H1 (cell line): ENCODE results near the gene CD34. TPM values are rescaled to one million over a fixed set of nuclear protein-coding genes. Genes with fewer than 3 reads are reported as not detected.

Experiments used
- CTCF ChIA-PET: fragments of 300-600 bp; sonication (Branson Sonifier 250); formaldehyde crosslinking; loops from one replicate; lab custom pipeline; 2021; ENCODE audit not compliant: partially characterized antibody; lab: Charles Lee
- POLR2A ChIA-PET: fragments of 300-600 bp; sonication (Branson Sonifier 250); formaldehyde crosslinking; loops from one replicate; lab custom pipeline; 2021; ENCODE audit warnings: inconsistent platforms; ENCODE audit not compliant: partially characterized antibody; lab: Charles Lee
- DNase-seq, 2 experiments: peaks; one replicate each; pipeline versions ENCODE4 v3.0.0 to v3.0.0-alpha.2; 2010 to 2022; ENCODE audit warnings: low spot score in 2 of 2, low read depth in 1 of 2, mixed read lengths in 1 of 2
- FAIRE-seq: peaks from 2 replicates; lab custom pipeline; 2011; peaks lifted over from hg19 to GRCh38; lab: Jason Lieb, UNC
- H2AFZ ChIP-seq: 2 replicates; pipeline ENCODE4 v1.8.1; 2012; ENCODE audit warnings: low read length, inconsistent platforms
- H2AK5ac ChIP-seq: 2 replicates; pipeline ENCODE4 v1.6.1; 2013; ENCODE audit warnings: low read depth, low read length
- H2BK120ac ChIP-seq: replicated peaks from 2 replicates; pipeline ENCODE3; 2013; ENCODE audit warnings: low read depth, low read length, inconsistent platforms
- H2BK12ac ChIP-seq: 2 replicates; pipeline ENCODE4 v1.6.1; 2013; ENCODE audit warnings: low read depth, low read length
- H2BK15ac ChIP-seq: 2 replicates; pipeline ENCODE4 v1.6.1; 2013; ENCODE audit warnings: low read length
- H2BK20ac ChIP-seq: 2 replicates; pipeline ENCODE4 v1.6.1; 2013; ENCODE audit warnings: low read length
- H2BK5ac ChIP-seq: 2 replicates; pipeline ENCODE4 v1.6.1; 2013; ENCODE audit warnings: low read depth, low read length
- H3K14ac ChIP-seq: 2 replicates; pipeline ENCODE4 v1.6.1; 2013; ENCODE audit warnings: inconsistent platforms; ENCODE audit not compliant: insufficient read length
- H3K18ac ChIP-seq: 2 replicates; pipeline ENCODE4 v1.6.1; 2013; ENCODE audit warnings: low read length; ENCODE audit errors: extremely low read depth
- H3K23ac ChIP-seq: 2 replicates; pipeline ENCODE4 v1.6.1; 2013; ENCODE audit warnings: inconsistent platforms; ENCODE audit not compliant: insufficient read length
- H3K23me2 ChIP-seq: 2 replicates; pipeline ENCODE4 v1.6.1; 2013; ENCODE audit warnings: low read depth, low read length
- H3K27ac ChIP-seq: 2 replicates; pipeline ENCODE4 v1.6.1; 2011; ENCODE audit warnings: low read depth, low read length, inconsistent platforms
- H3K27me3 ChIP-seq, 4 experiments: replicated peaks in 1 of 4; 1 replicate in 1 of 4; 2 replicates in 3 of 4; pipeline versions ENCODE4 v1.6.1 to v1.8.1; 2011 to 2013; ENCODE audit warnings: low read length in 3 of 4, mild to moderate bottlenecking in 3 of 4, inconsistent platforms in 2 of 4, mixed read lengths in 2 of 4, moderate library complexity in 1 of 4; ENCODE audit not compliant: control insufficient read depth in 3 of 4, insufficient read depth in 3 of 4; ENCODE audit errors: extremely low read depth in 1 of 4
- H3K36me3 ChIP-seq, 4 experiments: 2 replicates each; pipeline versions ENCODE4 v1.6.1 to v1.8.1; 2011 to 2013; ENCODE audit warnings: mild to moderate bottlenecking in 4 of 4, low read length in 3 of 4, moderate library complexity in 2 of 4, control low read depth in 1 of 4, inconsistent platforms in 1 of 4; ENCODE audit not compliant: insufficient read depth in 4 of 4, control insufficient read depth in 2 of 4
- H3K4ac ChIP-seq: replicated peaks from 2 replicates; pipeline ENCODE3; 2013; ENCODE audit warnings: low read length, low read depth, mixed read lengths, inconsistent platforms; ENCODE audit not compliant: insufficient read length
- H3K4me1 ChIP-seq, 4 experiments: replicated peaks in 1 of 4; 1 replicate in 1 of 4; 2 replicates in 3 of 4; pipeline versions ENCODE4 v1.6.1 to v1.8.1; 2011 to 2013; ENCODE audit warnings: low read length in 3 of 4, inconsistent platforms in 2 of 4, mixed read lengths in 1 of 4; ENCODE audit not compliant: insufficient read depth in 4 of 4, control insufficient read depth in 3 of 4
- H3K4me2 ChIP-seq, 2 experiments: 2 replicates each; pipeline versions ENCODE4 v1.6.1 to v1.8.1; 2011 to 2013; ENCODE audit warnings: low read depth in 2 of 2, low read length in 2 of 2, control low read depth in 1 of 2, inconsistent platforms in 1 of 2, mild to moderate bottlenecking in 1 of 2; ENCODE audit not compliant: insufficient read depth in 1 of 2
- H3K4me3 ChIP-seq, 4 experiments: fragments of 200-600, 300-600 bp in 1 of 4; sonication (generic), shearing (Covaris generic), sonication (Bioruptor Twin) in 1 of 4; 2 replicates each; pipeline versions ENCODE4 v1.5.1 to v1.8.1; 2011 to 2016; ENCODE audit warnings: low read length in 4 of 4, low read depth in 3 of 4, control low read depth in 2 of 4, inconsistent platforms in 2 of 4, mild to moderate bottlenecking in 2 of 4, mixed read lengths in 1 of 4, moderate library complexity in 1 of 4; ENCODE audit not compliant: insufficient read depth in 2 of 4; ENCODE audit errors: extremely low read depth in 1 of 4
- H3K56ac ChIP-seq: replicated peaks from 2 replicates; pipeline ENCODE3; 2013; ENCODE audit warnings: low read depth, mild to moderate bottlenecking, mixed read lengths, low read length, inconsistent platforms; ENCODE audit not compliant: insufficient read length
- H3K79me1 ChIP-seq: 2 replicates; pipeline ENCODE4 v1.6.1; 2013; ENCODE audit warnings: low read depth, low read length, control low read depth
- H3K79me2 ChIP-seq, 2 experiments: 2 replicates each; pipeline versions ENCODE4 v1.6.1 to v1.8.1; 2012 to 2013; ENCODE audit warnings: low read length in 2 of 2, mild to moderate bottlenecking in 2 of 2, inconsistent platforms in 1 of 2; ENCODE audit not compliant: insufficient read depth in 2 of 2, control insufficient read depth in 1 of 2
- H3K9ac ChIP-seq, 4 experiments: replicated peaks in 1 of 4; 1 replicate in 1 of 4; 2 replicates in 3 of 4; pipeline versions ENCODE4 v1.6.1 to v1.8.1; 2011 to 2013; ENCODE audit warnings: low read depth in 3 of 4, low read length in 3 of 4, control low read depth in 2 of 4, mild to moderate bottlenecking in 2 of 4, moderate library complexity in 2 of 4, inconsistent platforms in 1 of 4; ENCODE audit errors: extremely low read depth in 1 of 4
- H3K9me3 ChIP-seq, 2 experiments: 2 replicates each; pipeline versions ENCODE4 v1.6.1 to v1.8.1; 2012 to 2013; ENCODE audit warnings: mild to moderate bottlenecking in 2 of 2, moderate library complexity in 2 of 2, control low read depth in 1 of 2, inconsistent platforms in 1 of 2, low read depth in 1 of 2, low read length in 1 of 2, mixed read lengths in 1 of 2; ENCODE audit not compliant: insufficient read depth in 2 of 2
- H4K20me1 ChIP-seq, 2 experiments: replicated peaks in 1 of 2; 2 replicates each; pipeline versions ENCODE3 to v1.8.1; 2011 to 2013; ENCODE audit warnings: inconsistent platforms in 2 of 2, low read length in 2 of 2, mild to moderate bottlenecking in 1 of 2; ENCODE audit not compliant: insufficient read depth in 2 of 2, control insufficient read depth in 1 of 2
- H4K5ac ChIP-seq: 2 replicates; pipeline ENCODE4 v1.6.1; 2013; ENCODE audit warnings: low read length, low read depth, mixed read lengths, inconsistent platforms; ENCODE audit not compliant: insufficient read length
- H4K8ac ChIP-seq: 2 replicates; pipeline ENCODE4 v1.8.0; 2013; ENCODE audit warnings: mild to moderate bottlenecking, moderate library complexity, low read length, inconsistent platforms; ENCODE audit not compliant: insufficient read depth; ENCODE audit errors: extremely low read depth
- H4K91ac ChIP-seq: replicated peaks from 2 replicates; pipeline ENCODE3; 2013; ENCODE audit warnings: low read length, mixed read lengths, inconsistent platforms; ENCODE audit not compliant: insufficient read length
- ASH2L ChIP-seq: fragments of 200-600, 300-600 bp; sonication (generic); IDR thresholded peaks from one replicate; pipeline ENCODE4 v1.7.1; 2017; ENCODE audit warnings: low read length
- BACH1 ChIP-seq: IDR thresholded peaks from 2 replicates; pipeline ENCODE4 v1.6.1; 2012; ENCODE audit warnings: low read length, improper control_type of control experiment
- BRCA1 ChIP-seq: IDR thresholded peaks from 2 replicates; pipeline ENCODE4 v1.6.1; 2012; ENCODE audit warnings: low read depth, low read length, improper control_type of control experiment
- CEBPB ChIP-seq: IDR thresholded peaks from 2 replicates; pipeline ENCODE4 v1.6.1; 2012; ENCODE audit warnings: low read depth, low read length
- CREB1 ChIP-seq: IDR thresholded peaks from 2 replicates; pipeline ENCODE4 v1.6.1; 2012; ENCODE audit warnings: inconsistent platforms
- CTBP2 ChIP-seq: IDR thresholded peaks from 2 replicates; pipeline ENCODE4 v1.7.0; 2011; ENCODE audit warnings: borderline replicate concordance, mild to moderate bottlenecking, moderate library complexity, mixed read lengths, low read length; ENCODE audit not compliant: insufficient read depth, insufficient read length
- EGR1 ChIP-seq: IDR thresholded peaks from 2 replicates; pipeline ENCODE4 v1.6.1; 2011; ENCODE audit warnings: low read depth, low read length, borderline replicate concordance
- HDAC6 ChIP-seq: IDR thresholded peaks from one replicate; pipeline ENCODE4 v1.7.1; 2012; ENCODE audit warnings: low read depth, mild to moderate bottlenecking, inconsistent platforms, low read length, moderate library complexity
- KDM4A ChIP-seq: IDR thresholded peaks from one replicate; pipeline ENCODE4 v1.7.1; 2012; ENCODE audit warnings: low read depth, mild to moderate bottlenecking, moderate library complexity, low read length, inconsistent platforms; ENCODE audit not compliant: severe bottlenecking
- MAFK ChIP-seq: IDR thresholded peaks from 2 replicates; pipeline ENCODE4 v1.6.1; 2012; ENCODE audit warnings: low read depth, mild to moderate bottlenecking, improper control_type of control experiment, low read length
- POLR2A ChIP-seq, 2 experiments: IDR thresholded peaks; 1 replicate in 1 of 2; 2 replicates in 1 of 2; pipeline ENCODE4 v1.6.1; 2011; ENCODE audit warnings: low read depth in 2 of 2, low read length in 2 of 2, mild to moderate bottlenecking in 2 of 2; ENCODE audit errors: control extremely low read depth in 1 of 2
- POLR2AphosphoS5 ChIP-seq: IDR thresholded peaks from 2 replicates; pipeline ENCODE4 v1.6.1; 2011; ENCODE audit warnings: low read depth, low read length
- RBBP5 ChIP-seq: IDR thresholded peaks from 2 replicates; pipeline ENCODE4 v1.7.1; 2012; ENCODE audit warnings: low read depth, mild to moderate bottlenecking, inconsistent platforms, low read length, moderate library complexity, borderline replicate concordance
- RXRA ChIP-seq: IDR thresholded peaks from 2 replicates; pipeline ENCODE4 v1.6.1; 2011; ENCODE audit warnings: low read depth, mild to moderate bottlenecking, low read length, moderate library complexity; ENCODE audit not compliant: insufficient read depth
- WGBS, 2 experiments: shearing (Covaris generic) in 1 of 2; methylation state at CpG; one replicate each; pipeline versions ENCODE4 v1.1.6 to v1.1.7; 2013 to 2015; ENCODE audit warnings: low lambda C conversion rate in 2 of 2, mixed read lengths in 2 of 2, inconsistent platforms in 1 of 2, low coverage in 1 of 2, missing lambda C conversion rate in 1 of 2; ENCODE audit not compliant: insufficient replicate concordance in 2 of 2, insufficient coverage in 1 of 2, insufficient read length in 1 of 2; ENCODE audit errors: extremely low coverage in 1 of 2, missing lambda C conversion rate in 1 of 2; 5-methylcytosine and 5-hydroxymethylcytosine counted together
- polyA plus RNA-seq, 7 experiments: library from polyadenylated mRNA; depleted of rRNA in 3 of 7; stranded (reverse) in 5 of 7; unstranded in 2 of 7; fragments of >200 nt in 5 of 7; fragments of 200-250 nt in 2 of 7; gene quantifications; 1 replicate in 5 of 7; 2 replicates in 1 of 7; 4 replicates in 1 of 7; pipeline versions ENCODE4 v1.2.1 to v1.2.3, GENCODE V29; 2011 to 2013; ENCODE audit warnings: missing spikeins in 2 of 7, mixed read lengths in 2 of 7
- total RNA-seq: library from RNA; stranded (reverse); fragmentation: NEBNext Ultra II Directional; extraction: Animal tissue kit (Norgen Biotek cat#: 25700); gene quantifications from 2 replicates; pipeline ENCODE4 v1.2.1, GENCODE V29; 2021
- TF ChIP-seq, protein P1 (sequence below): IDR thresholded peaks from 2 replicates; pipeline ENCODE4 v1.6.1; 2012; ENCODE audit warnings: inconsistent platforms

Gene CD34
- total and polyA plus RNA-seq, 2 of the 8 experiments (the other 6 are each of a cell fraction or from before 2014, with no cell fraction given): 0.39 to 0.54 TPM

DNA sequence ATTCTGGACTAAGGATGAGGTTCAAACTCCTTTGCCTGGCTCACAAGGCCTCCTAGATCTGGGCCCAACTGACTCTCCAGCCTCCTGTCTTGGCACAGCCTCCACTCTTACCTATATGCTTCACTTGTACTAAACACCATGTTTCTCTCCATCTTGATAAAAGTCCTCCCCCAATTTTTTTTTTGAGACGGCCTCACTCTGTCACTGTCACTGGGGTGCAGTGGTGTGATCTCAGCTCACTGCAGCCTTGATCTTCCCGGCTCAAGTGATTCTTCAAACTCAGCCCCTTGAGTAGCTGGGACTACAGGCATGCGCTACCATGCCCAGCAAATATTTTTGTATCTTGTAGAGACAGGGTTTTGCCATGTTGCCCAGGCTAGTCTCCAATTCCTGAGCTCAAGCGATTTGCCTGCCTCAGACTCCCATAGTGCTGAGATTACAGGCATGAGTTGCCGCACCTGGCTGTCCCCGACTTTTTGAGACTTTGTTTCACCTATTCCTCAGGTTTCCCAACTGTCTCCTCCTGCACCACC lies 39.7 kb downstream of the CD34 start:
- Histone ChIP-seq H3K27ac (no peak overlapping the region), H3K18ac (no peak overlapping the region), H3K56ac (no peak overlapping the region), H4K20me1 (no peaks in the 10 kb centered on the region), H3K27me3 (peaks cover 0 to 23% (median 8%) of the 10 kb centered on the region in 4 experiments; a peak in 6 of 7 replicates), H3K4ac (no peak overlapping the region), H2BK12ac (no peak overlapping the region), H2BK20ac (no peak overlapping the region), H2BK120ac (no peak overlapping the region), H2AFZ (no peak overlapping the region), H3K79me2 (no peaks in the 10 kb centered on the region), H3K9me3 (no peaks in the 10 kb centered on the region), H4K8ac (no peak overlapping the region), H3K36me3 (no peaks in the 10 kb centered on the region), H3K14ac (no peak overlapping the region), H4K91ac (no peak overlapping the region), H4K5ac (no peak overlapping the region), H2BK5ac (no peak overlapping the region), H3K23ac (no peak overlapping the region), H3K4me1 (peaks cover 0 to 8% (median 5%) of the 10 kb centered on the region in 4 experiments; a peak in 6 of 7 replicates), H3K79me1 (no peaks in the 10 kb centered on the region), H3K23me2 (peaks cover 5% of the 10 kb centered on the region; the same call in 1 of the 2 replicates), H3K9ac (no peak overlapping the region), H3K4me3 (no peak overlapping the region), H2BK15ac (no peak overlapping the region), H2AK5ac (no peak overlapping the region), H3K4me2 (no peak overlapping the region)
- DNase-seq: no peak
- no peak for FAIRE-seq
- WGBS, 2 experiments: 86% methylated on average over 6 of the region's 6 CpGs; no CpG with 5 or more reads in 1 of the 2 experiments
- CTCF ChIA-PET: interaction anchor here (0.7 to 12.5 kb wide), 13 partner anchors 9 to 266 kb away, joined by 3 to 180 read pairs (median 5); no protein-coding TSS in a partner anchor
- POLR2A ChIA-PET: interaction anchor here (0.6 kb wide), 1 partner anchor 71 kb away, joined by 3 read pairs; no protein-coding TSS in a partner anchor
- TF ChIP-seq POLR2A (IDR thresholded peaks at IDR 0.05; ENCODE audit: control extremely low read depth in 1 of 2, low read depth in 2 of 2, low read length in 2 of 2) (no peak), CREB1 (no peak), RBBP5 (no peak), CTBP2 (no peak), POLR2AphosphoS5 (no peak), BACH1 (no peak), ASH2L (no peak), BRCA1 (no peak), KDM4A (no peak), RXRA (no peak), MAFK (no peak), HDAC6 (no peak), EGR1 (no peak), CEBPB (no peak)
- TF ChIP-seq, protein P1, sequence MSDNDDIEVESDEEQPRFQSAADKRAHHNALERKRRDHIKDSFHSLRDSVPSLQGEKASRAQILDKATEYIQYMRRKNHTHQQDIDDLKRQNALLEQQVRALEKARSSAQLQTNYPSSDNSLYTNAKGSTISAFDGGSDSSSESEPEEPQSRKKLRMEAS: no peak
